NB4 (cell line): ENCODE data around the gene SPATA17.
"Not testable (repeated sequence)": the region's sequence is repeated elsewhere in the genome, so short reads cannot be mapped to it uniquely, and the experiment has no call there.

Experiments
- POLR2A ChIP-seq: IDR thresholded peaks from 2 replicates; pipeline ENCODE4 v1.6.1; 2011; ENCODE audit warnings: mild to moderate bottlenecking; ENCODE audit not compliant: insufficient read length; ENCODE audit errors: extremely low read depth
- TF ChIP-seq, protein P1 (sequence below): IDR thresholded peaks from one replicate; pipeline ENCODE4 v1.5.1; 2012; ENCODE audit warnings: low read depth, low read length
- TF ChIP-seq, protein P2 (sequence below): IDR thresholded peaks from 2 replicates; pipeline ENCODE4 v1.6.1; 2011; ENCODE audit warnings: low read depth, low read length

DNA sequence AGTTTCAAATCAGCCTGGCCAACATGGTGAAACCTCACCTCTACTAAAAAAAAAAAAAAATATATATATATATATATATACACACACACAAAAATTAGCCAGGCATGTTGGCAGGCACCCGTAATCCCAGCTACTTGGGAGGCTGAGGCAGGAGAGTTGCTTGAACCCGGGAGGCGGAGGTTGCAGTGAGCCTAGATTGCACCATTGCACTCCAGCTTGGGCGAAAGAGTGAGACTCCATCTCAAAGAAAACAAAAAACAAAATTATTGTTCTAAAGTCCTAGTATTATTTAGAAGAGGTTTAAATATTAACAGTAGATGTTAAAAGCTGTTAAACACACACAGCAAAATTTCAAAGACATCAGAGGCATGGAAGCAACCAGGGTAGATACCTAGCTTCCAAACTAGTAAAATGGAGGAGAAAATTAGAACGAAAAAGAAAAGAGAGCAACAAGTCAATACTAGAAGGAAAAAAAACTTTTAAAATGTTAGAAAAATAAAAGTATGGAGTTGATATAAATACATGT is 46.8 kb upstream of the SPATA17 start:
- TF ChIP-seq, protein P1, sequence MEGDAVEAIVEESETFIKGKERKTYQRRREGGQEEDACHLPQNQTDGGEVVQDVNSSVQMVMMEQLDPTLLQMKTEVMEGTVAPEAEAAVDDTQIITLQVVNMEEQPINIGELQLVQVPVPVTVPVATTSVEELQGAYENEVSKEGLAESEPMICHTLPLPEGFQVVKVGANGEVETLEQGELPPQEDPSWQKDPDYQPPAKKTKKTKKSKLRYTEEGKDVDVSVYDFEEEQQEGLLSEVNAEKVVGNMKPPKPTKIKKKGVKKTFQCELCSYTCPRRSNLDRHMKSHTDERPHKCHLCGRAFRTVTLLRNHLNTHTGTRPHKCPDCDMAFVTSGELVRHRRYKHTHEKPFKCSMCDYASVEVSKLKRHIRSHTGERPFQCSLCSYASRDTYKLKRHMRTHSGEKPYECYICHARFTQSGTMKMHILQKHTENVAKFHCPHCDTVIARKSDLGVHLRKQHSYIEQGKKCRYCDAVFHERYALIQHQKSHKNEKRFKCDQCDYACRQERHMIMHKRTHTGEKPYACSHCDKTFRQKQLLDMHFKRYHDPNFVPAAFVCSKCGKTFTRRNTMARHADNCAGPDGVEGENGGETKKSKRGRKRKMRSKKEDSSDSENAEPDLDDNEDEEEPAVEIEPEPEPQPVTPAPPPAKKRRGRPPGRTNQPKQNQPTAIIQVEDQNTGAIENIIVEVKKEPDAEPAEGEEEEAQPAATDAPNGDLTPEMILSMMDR, result not testable (repeated sequence)
- TF ChIP-seq, protein P2, sequence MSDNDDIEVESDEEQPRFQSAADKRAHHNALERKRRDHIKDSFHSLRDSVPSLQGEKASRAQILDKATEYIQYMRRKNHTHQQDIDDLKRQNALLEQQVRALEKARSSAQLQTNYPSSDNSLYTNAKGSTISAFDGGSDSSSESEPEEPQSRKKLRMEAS, result not testable (repeated sequence)
- not testable (repeated sequence) for TF ChIP-seq POLR2A
